A549 (cell line): Measurements from ENCODE around the gene LHFPL2. TPM values are rescaled to one million over a fixed set of nuclear protein-coding genes. Genes with fewer than 3 reads are reported as not detected.

Experiments
- ATAC-seq, 2 experiments: fragments of 200-7000 bp in 1 of 2; fragments of >200 bp in 1 of 2; cut with Nextera tagmentation in 1 of 2; cut with Tn5 transposase in 1 of 2; 3 replicates each; pipeline versions ENCODE4 v1.8.0 to v1.9.1; 2018 to 2020; ENCODE audit warnings: mild to moderate bottlenecking in 1 of 2, moderate library complexity in 1 of 2
- CTCF ChIA-PET: fragments of 300-600 bp; sonication (Branson Sonifier 250); formaldehyde crosslinking; extraction: SDS; loops from one replicate; lab custom pipeline; 2021; ENCODE audit warnings: antibody characterized with exemption, inconsistent platforms; lab: Yijun Ruan, JAX
- POLR2A ChIA-PET: fragments of 350-600 bp; formaldehyde crosslinking; extraction: SDS; loops from one replicate; lab custom pipeline; 2021; ENCODE audit warnings: antibody characterized with exemption, inconsistent platforms; lab: Yijun Ruan, JAX
- DNase-seq, 2 experiments: peaks; one replicate each; pipeline versions ENCODE4 v3.0.0 to v3.0.0-alpha.2; 2011 to 2016; ENCODE audit warnings: low read depth in 1 of 2, low spot score in 1 of 2
- FAIRE-seq: peaks from 2 replicates; lab custom pipeline; 2011; peaks lifted over from hg19 to GRCh38; lab: Jason Lieb, UNC
- H3K27ac ChIP-seq, 2 experiments: fragments of >200 bp; sonication (Bioruptor Twin); formaldehyde crosslinking; 3 replicates each; pipeline ENCODE4 v1.5.1; 2016 to 2017
- H3K4me1 ChIP-seq: fragments of >200 bp; sonication (Bioruptor Twin); formaldehyde crosslinking; 3 replicates; pipeline ENCODE4 v1.6.1; 2016
- H3K4me2 ChIP-seq: fragments of >200 bp; sonication (Bioruptor Twin); formaldehyde crosslinking; 3 replicates; pipeline ENCODE4 v1.6.1; 2016
- H3K4me3 ChIP-seq: fragments of >200 bp; sonication (Bioruptor Twin); formaldehyde crosslinking; 3 replicates; pipeline ENCODE4 v1.5.1; 2016
- H3K9me3 ChIP-seq: fragments of >200 bp; sonication (Bioruptor Twin); formaldehyde crosslinking; 3 replicates; pipeline ENCODE4 v1.6.1; 2016
- CEBPB ChIP-seq, 2 experiments: fragments of >200 bp in 1 of 2; sonication (Bioruptor Twin) in 1 of 2; formaldehyde crosslinking in 1 of 2; IDR thresholded peaks; 2 replicates each; pipeline ENCODE4 v1.6.1; 2012 to 2016
- CHD4 ChIP-seq: fragments of 200-600 bp; sonication (generic); IDR thresholded peaks from 2 replicates; pipeline ENCODE4 v1.6.1; 2016; ENCODE audit warnings: antibody characterized with exemption, mild to moderate bottlenecking, borderline replicate concordance
- EP300 ChIP-seq, 2 experiments: fragments of >200 bp; sonication (Bioruptor Twin); formaldehyde crosslinking; IDR thresholded peaks; 2 replicates in 1 of 2; 3 replicates in 1 of 2; pipeline ENCODE4 v1.6.1; 2016 to 2017
- GATA3 ChIP-seq: IDR thresholded peaks from 2 replicates; pipeline ENCODE4 v1.6.1; 2012; ENCODE audit warnings: borderline replicate concordance
- HDAC2 ChIP-seq: fragments of 200-600 bp; sonication (generic); IDR thresholded peaks from 2 replicates; pipeline ENCODE4 v1.6.1; 2016
- KDM5A ChIP-seq: fragments of 200-600 bp; sonication (generic); IDR thresholded peaks from 2 replicates; pipeline ENCODE4 v1.6.1; 2016; ENCODE audit warnings: antibody characterized with exemption, mild to moderate bottlenecking
- MAFK ChIP-seq: fragments of 450-650 bp; IDR thresholded peaks from 2 replicates; pipeline ENCODE4 v1.6.1; 2014; ENCODE audit not compliant: partially characterized antibody
- MAZ ChIP-seq: fragments of 150-350 bp; IDR thresholded peaks from 2 replicates; pipeline ENCODE4 v1.6.1; 2014; ENCODE audit warnings: antibody characterized with exemption, low read depth, low read length, borderline replicate concordance
- PHF8 ChIP-seq: fragments of 200-600 bp; sonication (generic); IDR thresholded peaks from 2 replicates; pipeline ENCODE4 v1.6.1; 2016; ENCODE audit warnings: low read depth, mild to moderate bottlenecking, antibody characterized with exemption, moderate library complexity, borderline replicate concordance
- REST ChIP-seq: fragments of 200-600 bp; sonication (generic); IDR thresholded peaks from 2 replicates; pipeline ENCODE4 v1.6.1; 2016; ENCODE audit warnings: antibody characterized with exemption, mild to moderate bottlenecking, moderate library complexity
- RNF2 ChIP-seq: fragments of 200-600 bp; sonication (generic); IDR thresholded peaks from 2 replicates; pipeline ENCODE4 v1.6.1; 2016; ENCODE audit warnings: low read depth, mild to moderate bottlenecking, antibody characterized with exemption, moderate library complexity, borderline replicate concordance
- SREBF2 ChIP-seq: fragments of 450-650 bp; IDR thresholded peaks from 2 replicates; pipeline ENCODE4 v1.6.1; 2014; ENCODE audit warnings: mild to moderate bottlenecking, moderate library complexity
- ZC3H11A ChIP-seq: fragments of 450-650 bp; IDR thresholded peaks from 2 replicates; pipeline ENCODE4 v1.6.1; 2014; ENCODE audit warnings: antibody characterized with exemption, mild to moderate bottlenecking
- WGBS: methylation state at CpG from one replicate; pipeline ENCODE4 v1.1.6; 2017; ENCODE audit errors: missing lambda C conversion rate; 5-methylcytosine and 5-hydroxymethylcytosine counted together
- polyA plus RNA-seq, 4 experiments: library from polyadenylated mRNA; depleted of rRNA in 3 of 4; stranded (reverse); fragments of >200 nt; fragmentation: RNase III in 1 of 4; extraction: RNeasy Plus Mini Kit Qiagen cat#74134 plus additional on column Dnase treatment in 1 of 4; gene quantifications; 2 replicates in 3 of 4; 3 replicates in 1 of 4; pipeline ENCODE4 v1.2.3, GENCODE V29; 2011 to 2017
- TF ChIP-seq, protein P1 (sequence below): fragments of >200 bp; sonication (Bioruptor Twin); formaldehyde crosslinking; IDR thresholded peaks from 3 replicates; pipeline ENCODE4 v1.5.1; 2016

LHFPL2 gene
- polyA plus RNA-seq, 2 of the 4 experiments (the other 2 are of a cell fraction): 24.9 to 41.7 TPM

DNA sequence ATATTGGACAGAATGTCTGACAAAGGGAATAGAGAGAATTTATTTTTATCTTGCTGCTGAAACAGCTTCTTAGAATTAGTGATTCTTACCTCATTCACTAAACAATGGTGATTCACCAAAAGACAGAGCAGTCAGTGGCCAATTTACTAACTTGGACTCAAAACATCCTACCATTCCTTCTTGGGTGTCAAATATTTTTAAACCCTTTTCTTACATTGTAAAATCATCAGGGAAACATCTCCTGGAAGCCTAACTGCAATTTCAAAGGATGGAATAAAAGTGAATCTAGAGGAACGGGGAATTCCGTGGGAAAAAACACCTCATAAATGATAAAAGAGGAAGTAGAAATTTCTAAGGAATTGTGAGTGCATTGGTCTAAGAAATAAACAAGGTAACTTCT, 97.7 kb downstream of the LHFPL2 start:
- ChIA-PET POLR2A (no interaction called here), CTCF (interaction anchor here (1.3 to 3.1 kb wide), 3 partner anchors 13 to 76 kb away, joined by 3 to 8 read pairs (median 4); no protein-coding TSS in a partner anchor)
- FAIRE-seq (no peak), DNase-seq (no peak), ATAC-seq (no peak)
- H3K4me1 ChIP-seq: peaks cover 24% of the 10 kb centered on the region
- H3K9me3 ChIP-seq: no peaks in the 10 kb centered on the region
- TF ChIP-seq KDM5A (no peak), CHD4 (no peak), GATA3 (no peak), MAFK (no peak), HDAC2 (no peak), SREBF2 (no peak)
- TF ChIP-seq, protein P1, sequence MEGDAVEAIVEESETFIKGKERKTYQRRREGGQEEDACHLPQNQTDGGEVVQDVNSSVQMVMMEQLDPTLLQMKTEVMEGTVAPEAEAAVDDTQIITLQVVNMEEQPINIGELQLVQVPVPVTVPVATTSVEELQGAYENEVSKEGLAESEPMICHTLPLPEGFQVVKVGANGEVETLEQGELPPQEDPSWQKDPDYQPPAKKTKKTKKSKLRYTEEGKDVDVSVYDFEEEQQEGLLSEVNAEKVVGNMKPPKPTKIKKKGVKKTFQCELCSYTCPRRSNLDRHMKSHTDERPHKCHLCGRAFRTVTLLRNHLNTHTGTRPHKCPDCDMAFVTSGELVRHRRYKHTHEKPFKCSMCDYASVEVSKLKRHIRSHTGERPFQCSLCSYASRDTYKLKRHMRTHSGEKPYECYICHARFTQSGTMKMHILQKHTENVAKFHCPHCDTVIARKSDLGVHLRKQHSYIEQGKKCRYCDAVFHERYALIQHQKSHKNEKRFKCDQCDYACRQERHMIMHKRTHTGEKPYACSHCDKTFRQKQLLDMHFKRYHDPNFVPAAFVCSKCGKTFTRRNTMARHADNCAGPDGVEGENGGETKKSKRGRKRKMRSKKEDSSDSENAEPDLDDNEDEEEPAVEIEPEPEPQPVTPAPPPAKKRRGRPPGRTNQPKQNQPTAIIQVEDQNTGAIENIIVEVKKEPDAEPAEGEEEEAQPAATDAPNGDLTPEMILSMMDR: no peak
- H3K27ac ChIP-seq: no peak overlapping the region
- no peak overlapping the region for H3K4me3 ChIP-seq
- no peak overlapping the region for H3K4me2 ChIP-seq
- WGBS: 84% methylated on average over 2 of the region's 2 CpGs

DNA sequence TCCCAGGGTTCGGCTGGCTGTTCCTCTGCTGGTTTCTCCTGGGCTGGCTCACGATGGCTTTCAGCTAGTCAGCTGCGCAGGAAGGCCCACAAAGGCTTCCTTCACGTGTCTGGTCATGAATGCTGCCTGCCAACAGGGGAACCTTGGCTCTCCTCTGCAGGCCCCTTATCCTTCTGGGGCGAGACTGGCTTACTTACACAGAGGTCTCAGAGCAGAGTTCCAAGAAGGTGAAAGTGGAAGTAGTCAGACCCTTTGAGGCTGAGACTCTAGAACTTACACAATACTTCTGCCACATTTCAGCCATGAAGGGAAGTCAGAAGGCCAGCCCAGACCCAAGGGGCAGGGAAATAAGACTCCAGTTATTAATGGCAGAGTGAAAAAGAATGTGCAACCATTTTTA, 99.5 kb downstream of the LHFPL2 start:
- H3K9me3 ChIP-seq: no peaks in the 10 kb centered on the region
- no peak for DNase-seq
- ATAC-seq: no peak
- POLR2A ChIA-PET: no interaction called here
- 0 out of 6 replicates have a peak overlapping the region, but pooled peaks of 1 of the 2 experiments have one; percentile 11 for H3K27ac ChIP-seq
- no peak overlapping the region for H3K4me3 ChIP-seq
- TF ChIP-seq REST: no peak
- TF ChIP-seq MAZ: no peak
- TF ChIP-seq PHF8: no peak
- TF ChIP-seq CEBPB (IDR thresholded peaks at IDR 0.05): no peak
- TF ChIP-seq RNF2: no peak
- TF ChIP-seq ZC3H11A: no peak
- TF ChIP-seq KDM5A: no peak
- TF ChIP-seq EP300 (IDR thresholded peaks at IDR 0.05): no peak
- TF ChIP-seq, protein P1: no peak
- WGBS: 85% methylated on average over 5 of the region's 5 CpGs
- no peak overlapping the region for H3K4me2 ChIP-seq
- CTCF ChIA-PET: interaction anchor here (1.7 kb wide), 1 partner anchor 11 kb away, joined by 4 read pairs; no protein-coding TSS in a partner anchor
- no peak for FAIRE-seq
- peaks cover 24% of the 10 kb centered on the region for H3K4me1 ChIP-seq
